GM23338 (cell line): Measurements from ENCODE around the gene C1orf198.

Experiments
- CREB1 ChIP-seq: fragments of 250-450 bp; sonication (Bioruptor Pico); IDR thresholded peaks from 2 replicates; pipeline ENCODE4 v1.5.0; 2020; ENCODE audit warnings: low read depth, mild to moderate bottlenecking, moderate library complexity
- EZH2 ChIP-seq: fragments of 200-600 bp; sonication (generic); IDR thresholded peaks from one replicate; pipeline ENCODE4 v1.8.0; 2017; ENCODE audit warnings: antibody characterized with exemption, mild to moderate bottlenecking, low read depth; ENCODE audit not compliant: unreplicated experiment
- EZH2phosphoT487 ChIP-seq: fragments of 200-600 bp; sonication (generic); IDR thresholded peaks from one replicate; pipeline ENCODE4 v1.8.1; 2018; ENCODE audit warnings: antibody characterized with exemption; ENCODE audit not compliant: unreplicated experiment
- JUNB ChIP-seq: IDR thresholded peaks from one replicate; pipeline ENCODE4 v1.6.1; 2016; ENCODE audit warnings: antibody characterized with exemption; ENCODE audit not compliant: unreplicated experiment
- NANOG ChIP-seq: IDR thresholded peaks from 2 replicates; pipeline ENCODE4 v1.6.1; 2016; ENCODE audit warnings: antibody characterized with exemption, borderline replicate concordance
- POLR2AphosphoS5 ChIP-seq: IDR thresholded peaks from 2 replicates; pipeline ENCODE4 v1.6.1; 2016; ENCODE audit warnings: antibody characterized with exemption, low read depth
- STAT1 ChIP-seq: IDR thresholded peaks from one replicate; pipeline ENCODE4 v1.6.1; 2016; ENCODE audit warnings: antibody characterized with exemption; ENCODE audit not compliant: unreplicated experiment
- ZNF114 ChIP-seq: fragments of 250-450 bp; sonication (Bioruptor Pico); IDR thresholded peaks from 2 replicates; pipeline ENCODE4 v1.5.0; 2020; ENCODE audit warnings: mild to moderate bottlenecking, moderate library complexity
- ZNF331 ChIP-seq: fragments of 250-450 bp; sonication (Bioruptor Pico); IDR thresholded peaks from 2 replicates; pipeline ENCODE4 v1.5.0; 2020; ENCODE audit warnings: low read depth, mild to moderate bottlenecking, moderate library complexity
- TF ChIP-seq, protein P1 (sequence below): IDR thresholded peaks from one replicate; pipeline ENCODE4 v1.6.1; 2018; ENCODE audit warnings: antibody characterized with exemption; ENCODE audit not compliant: unreplicated experiment
- TF ChIP-seq, protein P2 (sequence below), 2 experiments: fragments of 200-600 bp in 1 of 2; sonication (generic) in 1 of 2; conservative IDR thresholded peaks; 2 replicates each; pipeline versions ENCODE4 v1.5.1 to v1.6.1; 2016 to 2017; ENCODE audit warnings: antibody characterized with exemption in 2 of 2, low read depth in 2 of 2, mild to moderate bottlenecking in 2 of 2, moderate library complexity in 1 of 2
- TF ChIP-seq, protein P3 (sequence below): IDR thresholded peaks from 2 replicates; pipeline ENCODE4 v1.6.1; 2016; ENCODE audit warnings: antibody characterized with exemption

DNA sequence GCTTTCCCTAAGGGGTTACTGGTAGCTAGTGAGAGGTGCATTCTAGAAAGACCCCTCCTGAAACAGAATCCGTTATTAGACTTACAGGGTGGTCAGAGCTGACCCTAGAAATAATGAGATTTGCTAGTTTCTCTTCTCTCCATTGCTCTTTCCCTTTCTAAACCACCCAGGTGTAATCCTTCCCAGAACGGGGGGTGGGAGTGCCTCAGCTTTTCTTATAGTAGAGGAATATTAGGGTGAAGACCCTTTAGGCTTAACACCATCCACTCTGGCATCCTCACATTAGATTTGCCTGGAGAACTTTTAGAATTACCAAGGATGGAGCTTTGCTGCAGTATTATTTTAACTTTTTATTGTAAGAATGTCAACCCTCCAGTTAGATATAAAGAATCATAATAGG, 71.7 kb downstream of the C1orf198 start:
- TF ChIP-seq NANOG = no peak
- no peak for TF ChIP-seq POLR2AphosphoS5
- TF ChIP-seq, protein P1, sequence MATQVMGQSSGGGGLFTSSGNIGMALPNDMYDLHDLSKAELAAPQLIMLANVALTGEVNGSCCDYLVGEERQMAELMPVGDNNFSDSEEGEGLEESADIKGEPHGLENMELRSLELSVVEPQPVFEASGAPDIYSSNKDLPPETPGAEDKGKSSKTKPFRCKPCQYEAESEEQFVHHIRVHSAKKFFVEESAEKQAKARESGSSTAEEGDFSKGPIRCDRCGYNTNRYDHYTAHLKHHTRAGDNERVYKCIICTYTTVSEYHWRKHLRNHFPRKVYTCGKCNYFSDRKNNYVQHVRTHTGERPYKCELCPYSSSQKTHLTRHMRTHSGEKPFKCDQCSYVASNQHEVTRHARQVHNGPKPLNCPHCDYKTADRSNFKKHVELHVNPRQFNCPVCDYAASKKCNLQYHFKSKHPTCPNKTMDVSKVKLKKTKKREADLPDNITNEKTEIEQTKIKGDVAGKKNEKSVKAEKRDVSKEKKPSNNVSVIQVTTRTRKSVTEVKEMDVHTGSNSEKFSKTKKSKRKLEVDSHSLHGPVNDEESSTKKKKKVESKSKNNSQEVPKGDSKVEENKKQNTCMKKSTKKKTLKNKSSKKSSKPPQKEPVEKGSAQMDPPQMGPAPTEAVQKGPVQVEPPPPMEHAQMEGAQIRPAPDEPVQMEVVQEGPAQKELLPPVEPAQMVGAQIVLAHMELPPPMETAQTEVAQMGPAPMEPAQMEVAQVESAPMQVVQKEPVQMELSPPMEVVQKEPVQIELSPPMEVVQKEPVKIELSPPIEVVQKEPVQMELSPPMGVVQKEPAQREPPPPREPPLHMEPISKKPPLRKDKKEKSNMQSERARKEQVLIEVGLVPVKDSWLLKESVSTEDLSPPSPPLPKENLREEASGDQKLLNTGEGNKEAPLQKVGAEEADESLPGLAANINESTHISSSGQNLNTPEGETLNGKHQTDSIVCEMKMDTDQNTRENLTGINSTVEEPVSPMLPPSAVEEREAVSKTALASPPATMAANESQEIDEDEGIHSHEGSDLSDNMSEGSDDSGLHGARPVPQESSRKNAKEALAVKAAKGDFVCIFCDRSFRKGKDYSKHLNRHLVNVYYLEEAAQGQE = no peak
- TF ChIP-seq, protein P2, sequence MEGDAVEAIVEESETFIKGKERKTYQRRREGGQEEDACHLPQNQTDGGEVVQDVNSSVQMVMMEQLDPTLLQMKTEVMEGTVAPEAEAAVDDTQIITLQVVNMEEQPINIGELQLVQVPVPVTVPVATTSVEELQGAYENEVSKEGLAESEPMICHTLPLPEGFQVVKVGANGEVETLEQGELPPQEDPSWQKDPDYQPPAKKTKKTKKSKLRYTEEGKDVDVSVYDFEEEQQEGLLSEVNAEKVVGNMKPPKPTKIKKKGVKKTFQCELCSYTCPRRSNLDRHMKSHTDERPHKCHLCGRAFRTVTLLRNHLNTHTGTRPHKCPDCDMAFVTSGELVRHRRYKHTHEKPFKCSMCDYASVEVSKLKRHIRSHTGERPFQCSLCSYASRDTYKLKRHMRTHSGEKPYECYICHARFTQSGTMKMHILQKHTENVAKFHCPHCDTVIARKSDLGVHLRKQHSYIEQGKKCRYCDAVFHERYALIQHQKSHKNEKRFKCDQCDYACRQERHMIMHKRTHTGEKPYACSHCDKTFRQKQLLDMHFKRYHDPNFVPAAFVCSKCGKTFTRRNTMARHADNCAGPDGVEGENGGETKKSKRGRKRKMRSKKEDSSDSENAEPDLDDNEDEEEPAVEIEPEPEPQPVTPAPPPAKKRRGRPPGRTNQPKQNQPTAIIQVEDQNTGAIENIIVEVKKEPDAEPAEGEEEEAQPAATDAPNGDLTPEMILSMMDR (conservative IDR thresholded peaks at IDR 0.05; ENCODE audit: low read depth in 2 of 2) = no peak
- no peak for TF ChIP-seq EZH2
- TF ChIP-seq EZH2phosphoT487 = no peak
- TF ChIP-seq JUNB = no peak
- TF ChIP-seq STAT1 = no peak
- no peak for TF ChIP-seq ZNF114
- TF ChIP-seq, protein P3, sequence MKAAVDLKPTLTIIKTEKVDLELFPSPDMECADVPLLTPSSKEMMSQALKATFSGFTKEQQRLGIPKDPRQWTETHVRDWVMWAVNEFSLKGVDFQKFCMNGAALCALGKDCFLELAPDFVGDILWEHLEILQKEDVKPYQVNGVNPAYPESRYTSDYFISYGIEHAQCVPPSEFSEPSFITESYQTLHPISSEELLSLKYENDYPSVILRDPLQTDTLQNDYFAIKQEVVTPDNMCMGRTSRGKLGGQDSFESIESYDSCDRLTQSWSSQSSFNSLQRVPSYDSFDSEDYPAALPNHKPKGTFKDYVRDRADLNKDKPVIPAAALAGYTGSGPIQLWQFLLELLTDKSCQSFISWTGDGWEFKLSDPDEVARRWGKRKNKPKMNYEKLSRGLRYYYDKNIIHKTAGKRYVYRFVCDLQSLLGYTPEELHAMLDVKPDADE = no peak
- no peak for TF ChIP-seq ZNF331 (CRISPR knock-in tag)
- no peak for TF ChIP-seq CREB1 (CRISPR knock-in tag)
